Lung (tissue), 12 donors: ENCODE data around the gene EME2. TPM values are rescaled to one million over a fixed set of nuclear protein-coding genes. Genes with fewer than 3 reads are reported as not detected.
A peak's percentile ranks its signal among the peaks of the same experiment; 100 is the strongest.

Experiments used
- ATAC-seq: fragments of 200-7000 bp; cut with Tn5 transposase; one replicate; pipeline ENCODE4 v1.9.1; 2020; ENCODE audit warnings: moderate number of reproducible peaks; ENCODE audit not compliant: insufficient read depth, low FRiP score
- DNase-seq, 3 donors: peaks; one replicate each; pipeline ENCODE4 v3.0.0-alpha.2; 2013 to 2017
- H3K27ac ChIP-seq, 2 donors: one replicate each; pipeline ENCODE4 v1.5.1; 2013; ENCODE audit warnings: mild to moderate bottlenecking in 2 of 2, moderate library complexity in 2 of 2, control low read depth in 1 of 2, inconsistent platforms in 1 of 2, low read depth in 1 of 2, low read length in 1 of 2
- H3K27me3 ChIP-seq, 3 donors: one replicate each; pipeline ENCODE4 v1.5.1; 2013; ENCODE audit warnings: low read length in 2 of 3; ENCODE audit not compliant: control insufficient read depth in 3 of 3, insufficient read depth in 3 of 3
- H3K36me3 ChIP-seq, 4 donors: one replicate each; pipeline ENCODE4 v1.5.1; 2013; ENCODE audit warnings: low read length in 4 of 4, mild to moderate bottlenecking in 1 of 4, moderate library complexity in 1 of 4; ENCODE audit not compliant: control insufficient read depth in 4 of 4, insufficient read depth in 4 of 4
- H3K4me1 ChIP-seq, 5 donors: one replicate each; pipeline ENCODE4 v1.5.1; 2013; ENCODE audit warnings: low read length in 5 of 5, mild to moderate bottlenecking in 2 of 5, moderate library complexity in 1 of 5; ENCODE audit not compliant: control insufficient read depth in 5 of 5, insufficient read depth in 5 of 5
- H3K4me3 ChIP-seq: one replicate; pipeline ENCODE4 v1.5.1; 2013; ENCODE audit warnings: mild to moderate bottlenecking, control low read depth, moderate library complexity
- H3K9ac ChIP-seq, 2 donors: one replicate each; pipeline ENCODE4 v1.5.1; 2013; ENCODE audit warnings: low read length in 2 of 2, control low read depth in 1 of 2; ENCODE audit not compliant: insufficient read depth in 1 of 2
- H3K9me3 ChIP-seq, 4 donors: one replicate each; pipeline ENCODE4 v1.5.1; 2013; ENCODE audit warnings: low read length in 3 of 4, mild to moderate bottlenecking in 1 of 4, moderate library complexity in 1 of 4; ENCODE audit not compliant: control insufficient read depth in 4 of 4, insufficient read depth in 3 of 4
- CTCF ChIP-seq: IDR thresholded peaks from 2 replicates; pipeline ENCODE4 v1.5.1; 2012; ENCODE audit warnings: mild to moderate bottlenecking; ENCODE audit errors: control extremely low read depth, extremely low read depth
- WGBS, 2 donors: extraction: QIAGEN DNeasy Blood & Tissue Kit; methylation state at CpG; one replicate each; pipeline ENCODE4 v1.1.7; 2013; 5-methylcytosine and 5-hydroxymethylcytosine counted together
- polyA plus RNA-seq, 2 donors: library from polyadenylated mRNA; stranded (reverse); fragments of 200-250 nt; gene quantifications; one replicate each; pipeline ENCODE4 v1.2.1, GENCODE V29; 2013
- total RNA-seq, 2 donors: library from RNA; depleted of rRNA in 1 of 2; stranded (reverse); fragments of >200 nt in 1 of 2; gene quantifications; one replicate each; pipeline ENCODE4 v1.2.1, GENCODE V29; 2014 to 2021
- donor health status: control.
- donor health status: control.
- donor health status: Bipolar disorder and iron deficiency.
- donor health status: healthy.
- donor health status: DM: yes; HTN: yes; CAD: no.

The EME2 gene
- total and polyA plus RNA-seq, 4 donors: 8.6 to 30.2 (median 9.8) TPM

- H3K36me3 ChIP-seq: peaks cover 0 to 53% (median 0%) of the 10 kb centered on the region in 4 donors
These were observed 13.8 kb downstream of the EME2 start for GRCh38 chr16:1786242-1787055.

GRCh38 chr16:1787056-1787321, 14.4 kb downstream of the EME2 start:
- no peak overlapping the region for H3K27ac ChIP-seq
- no peak for ATAC-seq
- peaks cover 0 to 5% (median 3%) of the 10 kb centered on the region in 5 donors for H3K4me1 ChIP-seq
- no peaks in the 10 kb centered on the region for H3K27me3 ChIP-seq
- TF ChIP-seq CTCF: no peak
- no peak overlapping the region for H3K9ac ChIP-seq
- H3K4me3 ChIP-seq: no peak overlapping the region
- peaks cover 0 to 3% (median 0%) of the 10 kb centered on the region in 4 donors for H3K9me3 ChIP-seq
- H3K36me3 ChIP-seq: peaks cover 0 to 58% (median 0%) of the 10 kb centered on the region in 4 donors
- WGBS, 2 donors: 93 to 100% methylated on average over 4 to 6 of the region's 6 CpGs
- no peak for DNase-seq

More at GRCh38 chr16:1786242-1787055, 13.8 kb downstream of the EME2 start:
- peak in 1 of 3 donors; percentile 11 for DNase-seq
- 90% methylated on average over 50 to 51 of the region's 51 CpGs for WGBS, 2 donors
- no peak overlapping the region for H3K27ac ChIP-seq
- H3K9ac ChIP-seq: no peak overlapping the region
- no peak for ATAC-seq
- no peak for TF ChIP-seq CTCF
- H3K27me3 ChIP-seq: no peaks in the 10 kb centered on the region
- no peaks in the 10 kb centered on the region for H3K9me3 ChIP-seq
- H3K4me3 ChIP-seq: no peak overlapping the region
- peaks cover 0 to 9% (median 3%) of the 10 kb centered on the region in 5 donors for H3K4me1 ChIP-seq

- Histone ChIP-seq H3K4me1 (peaks cover 0 to 5% (median 3%) of the 10 kb centered on the region in 5 donors), H3K9ac (no peak overlapping the region), H3K4me3 (no peak overlapping the region), H3K9me3 (peaks cover 0 to 3% (median 0%) of the 10 kb centered on the region in 4 donors), H3K27ac (no peak overlapping the region), H3K27me3 (no peaks in the 10 kb centered on the region), H3K36me3 (peaks cover 0 to 62% (median 0%) of the 10 kb centered on the region in 4 donors)
- ATAC-seq: no peak
- peak in 1 of 3 donors; percentile 11 for DNase-seq
- no peak for TF ChIP-seq CTCF
- WGBS, 2 donors: 95 to 96% methylated on average over 38 to 44 of the region's 44 CpGs
These were observed 14.9 kb downstream of the EME2 start for GRCh38 chr16:1787322-1788094.
